ENCODE results near the gene KRTAP10-3. TPM values are rescaled to one million over a fixed set of nuclear protein-coding genes. Genes with fewer than 3 reads are reported as not detected.

KRTAP10-3 gene
- total RNA-seq, 1 donor from 2014 or later: not detected

GRCh38 chr21:44513389-44514217, 45.0 kb downstream of the KRTAP10-3 start:
- no peak for TF ChIP-seq CTCF (IDR thresholded peaks at IDR 0.05; ENCODE audit: partially characterized antibody, unreplicated experiment)
- Mint-ChIP-seq H3K27ac (ENCODE audit: unreplicated experiment) (no peak overlapping the region), H3K4me1 (ENCODE audit: low read depth, unreplicated experiment) (no peaks in the 10 kb centered on the region), H3K36me3 (ENCODE audit: unreplicated experiment) (peaks cover 4% of the 10 kb centered on the region), H3K4me3 (ENCODE audit: unreplicated experiment) (no peak overlapping the region), H3K27me3 (ENCODE audit: unreplicated experiment) (peaks cover 2% of the 10 kb centered on the region), H3K9me3 (ENCODE audit: unreplicated experiment) (peaks cover 9% of the 10 kb centered on the region)
- DNase-seq: peak; percentile 10

- H3K27ac Mint-ChIP-seq (ENCODE audit: unreplicated experiment): no peak overlapping the region
- H3K36me3 Mint-ChIP-seq (ENCODE audit: unreplicated experiment): peaks cover 4% of the 10 kb centered on the region
Measured at GRCh38 chr21:44512496-44513388, 45.9 kb downstream of the KRTAP10-3 start.

GRCh38 chr21:44511938-44512275, 46.7 kb downstream of the KRTAP10-3 start:
- Mint-ChIP-seq H3K36me3 (ENCODE audit: unreplicated experiment) (peaks cover 2% of the 10 kb centered on the region), H3K4me3 (ENCODE audit: unreplicated experiment) (no peak overlapping the region), H3K27me3 (ENCODE audit: unreplicated experiment) (peaks cover 4% of the 10 kb centered on the region), H3K9me3 (ENCODE audit: unreplicated experiment) (peaks cover 5% of the 10 kb centered on the region), H3K27ac (ENCODE audit: unreplicated experiment) (no peak overlapping the region), H3K4me1 (ENCODE audit: low read depth, unreplicated experiment) (no peaks in the 10 kb centered on the region)
- DNase-seq: no peak
- no peak for TF ChIP-seq CTCF (IDR thresholded peaks at IDR 0.05; ENCODE audit: partially characterized antibody, unreplicated experiment)

More at GRCh38 chr21:44512496-44513388, 45.9 kb downstream of the KRTAP10-3 start:
- Mint-ChIP-seq H3K9me3 (ENCODE audit: unreplicated experiment) (peaks cover 8% of the 10 kb centered on the region), H3K4me3 (ENCODE audit: unreplicated experiment) (no peak overlapping the region), H3K27me3 (ENCODE audit: unreplicated experiment) (peaks cover 4% of the 10 kb centered on the region), H3K4me1 (ENCODE audit: low read depth, unreplicated experiment) (no peaks in the 10 kb centered on the region)
- peak; percentile 10 for DNase-seq
- TF ChIP-seq CTCF (IDR thresholded peaks at IDR 0.05; ENCODE audit: partially characterized antibody, unreplicated experiment): no peak

- Mint-ChIP-seq H3K4me3 (ENCODE audit: unreplicated experiment) (no peak overlapping the region), H3K36me3 (ENCODE audit: unreplicated experiment) (no peaks in the 10 kb centered on the region), H3K9me3 (ENCODE audit: unreplicated experiment) (peaks cover 5% of the 10 kb centered on the region), H3K27ac (ENCODE audit: unreplicated experiment) (no peak overlapping the region), H3K27me3 (ENCODE audit: unreplicated experiment) (peaks cover 4% of the 10 kb centered on the region), H3K4me1 (ENCODE audit: low read depth, unreplicated experiment) (no peaks in the 10 kb centered on the region)
- no peak for TF ChIP-seq CTCF (IDR thresholded peaks at IDR 0.05; ENCODE audit: partially characterized antibody, unreplicated experiment)
- DNase-seq: no peak
Measured at GRCh38 chr21:44511219-44511937, 47.2 kb downstream of the KRTAP10-3 start.

All from glutamatergic neuron (in vitro differentiated cells).